GM19324 (cell line): ENCODE measurements around the gene SLC25A28.

Experiments used
- ATAC-seq: cut with Tn5 transposase; IDR thresholded peaks from one replicate; pipeline ENCODE4 v1.9.1; 2021; ENCODE audit warnings: mild to moderate bottlenecking, moderate library complexity; ENCODE audit not compliant: unreplicated experiment, low FRiP score

The SLC25A28 gene

GRCh38 chr10:99593312-99593711, 26.9 kb downstream of the SLC25A28 start:
- ATAC-seq, result no peak

- no peak for ATAC-seq
These were observed 29.4 kb downstream of the SLC25A28 start for GRCh38 chr10:99590799-99591198.

- no peak for ATAC-seq
These were observed 36.6 kb downstream of the SLC25A28 start for GRCh38 chr10:99583687-99584086.

- ATAC-seq, result no peak
These were observed 37.9 kb downstream of the SLC25A28 start for GRCh38 chr10:99582255-99582770.

- ATAC-seq, result no peak
These were observed 40.3 kb downstream of the SLC25A28 start for GRCh38 chr10:99579971-99580370.

- no peak for ATAC-seq
These were observed 46.4 kb downstream of the SLC25A28 start for GRCh38 chr10:99573790-99574189.

- no peak for ATAC-seq
These were observed 48.4 kb downstream of the SLC25A28 start for GRCh38 chr10:99571816-99572215.

GRCh38 chr10:99569961-99570360, 50.3 kb downstream of the SLC25A28 start:
- no peak for ATAC-seq

- ATAC-seq, result no peak
These were observed 50.8 kb downstream of the SLC25A28 start for GRCh38 chr10:99569253-99569939.

GRCh38 chr10:99565166-99565565, 55.1 kb downstream of the SLC25A28 start:
- no peak for ATAC-seq

GRCh38 chr10:99564361-99564760, 55.9 kb downstream of the SLC25A28 start:
- no peak for ATAC-seq

- ATAC-seq, result no peak
These were observed 57.6 kb downstream of the SLC25A28 start for GRCh38 chr10:99562631-99563030.
